NCI-H82 treated with DMSO at 0.1 percent for 48 hours (cell line): ENCODE data around the gene ARL5B.
A peak's percentile ranks its signal among the peaks of the same experiment; 100 is the strongest.
"Not testable (repeated sequence)": the region's sequence is repeated elsewhere in the genome, so short reads cannot be mapped to it uniquely, and the experiment has no call there.

Source experiments
- DNase-seq: peaks from one replicate; lab custom pipeline; 2025; ENCODE audit not compliant: unreplicated experiment; lab: John Stamatoyannopoulos, UW

Gene ARL5B, protein sequence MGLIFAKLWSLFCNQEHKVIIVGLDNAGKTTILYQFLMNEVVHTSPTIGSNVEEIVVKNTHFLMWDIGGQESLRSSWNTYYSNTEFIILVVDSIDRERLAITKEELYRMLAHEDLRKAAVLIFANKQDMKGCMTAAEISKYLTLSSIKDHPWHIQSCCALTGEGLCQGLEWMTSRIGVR

GRCh38 chr10:18659125-18659818 lies at the start of gene ARL5B:
ARL5B (plus strand) TSS chr10:18659431; CDS start chr10:18659638, 207 bp downstream.
- peak; percentile 73 for DNase-seq

DNA sequence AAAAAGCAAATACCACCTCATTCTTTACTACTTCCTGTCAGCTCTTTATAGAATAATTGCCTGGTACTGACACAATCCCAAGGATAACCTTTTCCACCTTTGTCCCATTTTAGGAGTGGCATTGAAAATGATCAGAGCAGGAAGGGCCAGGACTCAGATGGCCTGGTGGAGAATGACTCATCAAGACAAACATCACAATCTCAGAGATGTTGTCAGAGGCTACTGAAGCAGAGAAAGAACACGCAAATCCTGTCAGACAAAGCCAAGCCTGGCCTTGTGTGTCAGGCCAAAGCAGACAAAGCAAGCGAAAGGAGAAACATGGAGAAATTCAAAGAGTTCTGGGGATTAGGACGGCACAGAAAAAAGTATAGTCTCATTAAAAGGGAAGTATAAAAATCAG lies 48.7 kb upstream of the ARL5B start:
- no peak for DNase-seq

DNA sequence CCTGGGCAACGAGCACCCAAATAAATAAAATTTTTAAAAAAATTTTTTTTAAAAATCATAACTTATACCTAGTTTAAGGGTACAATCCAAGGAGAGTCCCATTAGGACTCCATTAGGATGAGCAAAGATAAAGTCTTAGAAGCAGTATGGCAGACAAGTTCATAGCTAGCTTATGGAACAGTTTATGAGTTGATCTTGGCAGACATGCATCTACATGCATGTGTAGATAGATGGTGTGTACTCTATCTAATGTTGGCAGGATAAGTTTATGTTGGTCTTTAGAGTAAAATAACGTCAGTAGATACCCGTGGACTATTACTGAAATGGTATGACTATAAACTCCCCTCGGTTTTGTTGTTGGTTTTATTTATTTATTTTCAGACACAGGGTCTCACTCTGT lies 48.1 kb upstream of the ARL5B start:
- DNase-seq = no peak

- DNase-seq = no peak
These were observed 43.6 kb upstream of the ARL5B start for GRCh38 chr10:18615618-18616017.

GRCh38 chr10:18616337-18616736 lies 42.9 kb upstream of the ARL5B start:
- DNase-seq = no peak

DNA sequence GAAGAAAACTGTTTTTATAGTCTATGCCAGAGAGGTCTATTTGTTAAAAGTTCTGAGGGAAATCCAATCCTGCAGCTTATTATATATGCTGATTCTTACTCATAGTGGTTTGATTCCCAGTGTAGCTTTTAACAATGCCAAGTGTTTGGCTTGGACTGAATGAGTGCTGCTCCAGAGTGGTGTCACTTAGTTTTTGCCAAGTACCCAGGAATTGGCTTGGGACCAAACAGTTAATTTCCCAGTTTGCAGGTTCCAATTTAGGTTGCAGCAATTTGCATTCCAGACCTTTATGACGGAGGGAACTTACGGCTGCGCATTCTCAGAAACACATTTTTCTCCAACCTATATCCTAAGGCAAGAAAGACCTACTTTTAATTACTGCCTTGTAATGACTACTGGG lies 40.2 kb upstream of the ARL5B start:
- DNase-seq = no peak

- no peak for DNase-seq
These were observed 38.4 kb upstream of the ARL5B start for GRCh38 chr10:18620856-18621255.

- DNase-seq = not testable (repeated sequence)
These were observed 35.6 kb upstream of the ARL5B start for GRCh38 chr10:18623671-18624070.

DNA sequence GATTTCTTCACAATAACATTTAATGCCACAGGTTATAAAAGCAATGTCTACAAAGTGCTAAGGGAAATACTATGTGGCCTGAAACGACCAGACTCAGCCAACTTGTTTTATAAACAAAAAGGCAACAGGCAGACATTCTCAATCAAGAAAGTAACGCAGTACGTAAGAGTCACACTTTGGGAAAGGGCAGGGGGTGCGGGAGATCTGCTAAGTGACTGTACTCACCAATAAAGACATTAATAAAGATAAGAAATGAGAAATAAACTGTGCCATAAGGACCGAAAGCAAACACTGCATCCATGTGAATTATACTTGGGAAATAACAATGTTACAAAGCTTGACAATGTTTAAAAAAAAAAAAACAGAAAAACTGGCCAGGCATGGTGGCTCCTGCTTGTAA lies 33.3 kb upstream of the ARL5B start:
- no peak for DNase-seq

GRCh38 chr10:18627452-18628018 lies 31.7 kb upstream of the ARL5B start:
- DNase-seq = peak; percentile 2

DNA sequence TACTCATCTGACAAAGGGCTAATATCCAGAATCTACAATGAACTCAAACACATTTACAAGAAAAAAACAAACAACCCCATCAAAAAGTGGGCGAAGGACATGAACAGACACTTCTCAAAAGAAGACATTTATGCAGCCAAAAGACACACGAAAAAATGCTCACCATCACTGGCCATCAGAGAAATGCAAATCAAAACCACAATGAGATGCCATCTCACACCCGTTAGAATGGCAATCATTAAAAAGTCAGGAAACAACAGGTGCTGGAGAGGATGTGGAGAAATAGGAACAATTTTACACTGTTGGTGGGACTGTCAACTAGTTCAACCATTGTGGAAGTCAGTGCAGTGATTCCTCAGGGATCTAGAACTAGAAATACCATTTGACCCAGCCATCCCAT lies 26.7 kb upstream of the ARL5B start:
- not testable (repeated sequence) for DNase-seq

DNA sequence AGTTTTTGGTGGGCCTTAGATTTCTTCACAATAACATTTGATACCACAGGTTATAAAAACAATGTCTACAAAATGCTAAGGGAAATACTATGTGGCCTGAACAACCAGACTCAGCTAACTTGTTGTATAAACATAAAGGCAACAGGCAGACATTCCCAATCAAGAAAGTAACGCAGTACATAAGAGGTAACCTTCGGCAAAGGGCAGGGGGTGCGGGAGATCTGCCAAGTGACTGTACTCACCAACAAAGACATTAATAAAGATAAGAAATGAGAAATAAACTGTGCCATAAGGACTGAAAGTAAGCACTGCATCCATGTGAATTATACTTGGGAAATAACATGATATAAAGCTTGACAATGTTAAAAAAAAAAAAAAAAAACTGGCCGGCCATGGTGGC lies 23.2 kb upstream of the ARL5B start:
- no peak for DNase-seq

- DNase-seq = not testable (repeated sequence)
These were observed 21.8 kb upstream of the ARL5B start for GRCh38 chr10:18637400-18637799.

- not testable (repeated sequence) for DNase-seq
These were observed 19.5 kb upstream of the ARL5B start for GRCh38 chr10:18639719-18640118.

GRCh38 chr10:18647151-18647550 lies 12.1 kb upstream of the ARL5B start:
- DNase-seq = no peak

GRCh38 chr10:18647945-18648344 lies 11.3 kb upstream of the ARL5B start:
- DNase-seq = peak; percentile 10

GRCh38 chr10:18649364-18649959 lies 9.8 kb upstream of the ARL5B start:
- no peak for DNase-seq

GRCh38 chr10:18650404-18650997 lies 8.7 kb upstream of the ARL5B start:
- DNase-seq = peak; percentile 16

DNA sequence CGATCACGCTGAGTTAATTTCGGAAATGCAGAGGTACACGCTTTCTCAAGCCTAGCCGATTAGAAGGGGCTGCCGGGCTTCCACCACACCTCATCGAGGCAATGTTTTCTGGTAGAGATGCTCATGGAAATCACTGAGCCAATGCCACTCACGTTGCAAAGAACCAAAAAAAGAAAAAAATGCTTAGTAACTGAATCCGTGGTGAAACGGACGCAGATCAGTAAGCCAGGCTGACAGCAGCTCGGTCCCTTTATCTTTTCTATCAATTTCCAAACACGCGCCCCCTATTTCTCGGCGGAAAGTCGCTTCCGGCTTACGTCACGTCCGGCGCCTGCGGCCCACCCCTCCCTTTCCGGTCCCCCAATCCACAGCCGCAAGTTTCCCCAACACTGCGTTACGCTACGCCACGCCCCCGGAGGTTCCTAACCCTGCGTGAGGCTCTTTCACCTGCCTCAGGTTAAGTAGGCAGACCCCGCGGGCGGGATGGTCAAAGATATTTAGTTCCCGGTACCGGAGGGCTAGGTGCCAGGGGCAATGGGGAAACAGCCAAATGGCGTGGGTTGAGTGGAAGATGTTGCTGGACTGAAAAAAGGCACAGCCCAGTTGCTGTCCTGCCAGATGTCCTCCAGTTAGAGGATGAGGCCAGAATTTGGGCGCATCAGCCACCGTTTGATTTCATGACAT lies 7.8 kb upstream of the ARL5B start, which contains the start of gene NSUN6:
NSUN6 (minus strand) TSS at position 264 of the 684 bp plus-strand sequence. CDS start 384 bp downstream, outside the sequence.
- peak; percentile 34 for DNase-seq

- no peak for DNase-seq
These were observed 6.1 kb upstream of the ARL5B start for GRCh38 chr10:18653112-18653511.

- no peak for DNase-seq
These were observed 2.5 kb upstream of the ARL5B start for GRCh38 chr10:18656724-18657123.
